Measurements from ENCODE around the gene RAB33A.

RAB33A gene

DNA sequence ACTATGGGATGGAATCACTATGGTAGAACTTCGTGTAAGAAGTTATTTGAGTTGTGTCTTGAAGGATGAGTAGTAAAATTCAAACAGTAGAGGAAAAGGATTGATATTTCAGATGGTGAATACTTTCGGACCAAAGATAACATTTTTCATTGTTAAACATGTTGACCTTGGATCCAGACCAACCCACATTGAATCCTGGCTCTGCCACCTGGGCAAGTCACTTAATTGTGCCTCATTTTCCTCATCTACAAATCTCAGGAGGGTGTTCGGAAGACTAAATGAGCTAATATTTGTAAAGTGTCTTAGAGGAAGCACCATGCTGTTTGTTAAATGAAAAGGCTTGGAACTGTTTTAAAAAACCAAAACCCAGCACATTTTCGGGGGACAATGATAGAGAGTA is 4.7 kb upstream of the RAB33A start:
- TF ChIP-seq, protein P1, sequence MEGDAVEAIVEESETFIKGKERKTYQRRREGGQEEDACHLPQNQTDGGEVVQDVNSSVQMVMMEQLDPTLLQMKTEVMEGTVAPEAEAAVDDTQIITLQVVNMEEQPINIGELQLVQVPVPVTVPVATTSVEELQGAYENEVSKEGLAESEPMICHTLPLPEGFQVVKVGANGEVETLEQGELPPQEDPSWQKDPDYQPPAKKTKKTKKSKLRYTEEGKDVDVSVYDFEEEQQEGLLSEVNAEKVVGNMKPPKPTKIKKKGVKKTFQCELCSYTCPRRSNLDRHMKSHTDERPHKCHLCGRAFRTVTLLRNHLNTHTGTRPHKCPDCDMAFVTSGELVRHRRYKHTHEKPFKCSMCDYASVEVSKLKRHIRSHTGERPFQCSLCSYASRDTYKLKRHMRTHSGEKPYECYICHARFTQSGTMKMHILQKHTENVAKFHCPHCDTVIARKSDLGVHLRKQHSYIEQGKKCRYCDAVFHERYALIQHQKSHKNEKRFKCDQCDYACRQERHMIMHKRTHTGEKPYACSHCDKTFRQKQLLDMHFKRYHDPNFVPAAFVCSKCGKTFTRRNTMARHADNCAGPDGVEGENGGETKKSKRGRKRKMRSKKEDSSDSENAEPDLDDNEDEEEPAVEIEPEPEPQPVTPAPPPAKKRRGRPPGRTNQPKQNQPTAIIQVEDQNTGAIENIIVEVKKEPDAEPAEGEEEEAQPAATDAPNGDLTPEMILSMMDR (conservative IDR thresholded peaks at IDR 0.05; ENCODE audit: control insufficient read depth, insufficient read depth, low read depth, low read length) = no peak
- peak overlapping the region; percentile 62 for H3K4me3 ChIP-seq (ENCODE audit: control insufficient read depth, low read depth, low read length)
- DNase-seq (ENCODE audit: low read depth) = no peak

DNA sequence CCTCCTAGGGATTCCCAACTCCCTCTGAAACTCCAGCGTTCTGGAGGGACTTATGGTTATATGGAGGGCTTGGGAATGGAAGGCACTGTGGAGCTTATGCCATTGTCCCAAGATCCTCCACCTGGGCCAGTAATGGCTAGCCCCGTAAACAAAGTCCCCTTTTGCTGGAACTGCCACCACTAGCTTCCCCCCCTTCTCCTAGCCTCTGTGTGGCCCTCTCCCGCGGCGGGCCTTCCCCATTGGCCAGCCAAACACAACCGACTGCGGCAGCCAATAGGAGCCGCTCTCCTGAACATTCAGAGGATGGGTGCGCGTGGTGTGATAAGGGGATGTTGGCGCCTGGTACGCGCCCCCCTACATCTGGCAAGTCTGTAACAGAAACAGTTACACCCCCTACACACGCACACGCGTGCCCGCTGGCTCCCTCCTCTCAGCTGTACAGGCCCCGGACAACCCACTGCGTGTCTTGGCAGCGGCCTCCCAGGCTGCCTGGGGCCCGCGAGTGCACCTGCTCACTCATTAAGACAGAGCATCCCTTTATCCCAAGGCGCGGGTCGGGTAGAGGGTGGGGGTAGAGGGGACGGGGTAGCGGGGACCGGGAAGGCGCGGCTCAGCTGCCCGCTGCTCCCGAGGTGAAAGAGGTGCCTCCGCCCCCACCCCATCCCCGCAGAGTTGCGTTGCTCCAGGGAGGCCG is 863 bp upstream of the RAB33A start:
- TF ChIP-seq, protein P1 (conservative IDR thresholded peaks at IDR 0.05; ENCODE audit: control insufficient read depth, insufficient read depth, low read depth, low read length) = no peak
- DNase-seq (ENCODE audit: low read depth) = no peak
- peak overlapping the region; percentile 46 for H3K4me3 ChIP-seq (ENCODE audit: control insufficient read depth, low read depth, low read length)

DNA sequence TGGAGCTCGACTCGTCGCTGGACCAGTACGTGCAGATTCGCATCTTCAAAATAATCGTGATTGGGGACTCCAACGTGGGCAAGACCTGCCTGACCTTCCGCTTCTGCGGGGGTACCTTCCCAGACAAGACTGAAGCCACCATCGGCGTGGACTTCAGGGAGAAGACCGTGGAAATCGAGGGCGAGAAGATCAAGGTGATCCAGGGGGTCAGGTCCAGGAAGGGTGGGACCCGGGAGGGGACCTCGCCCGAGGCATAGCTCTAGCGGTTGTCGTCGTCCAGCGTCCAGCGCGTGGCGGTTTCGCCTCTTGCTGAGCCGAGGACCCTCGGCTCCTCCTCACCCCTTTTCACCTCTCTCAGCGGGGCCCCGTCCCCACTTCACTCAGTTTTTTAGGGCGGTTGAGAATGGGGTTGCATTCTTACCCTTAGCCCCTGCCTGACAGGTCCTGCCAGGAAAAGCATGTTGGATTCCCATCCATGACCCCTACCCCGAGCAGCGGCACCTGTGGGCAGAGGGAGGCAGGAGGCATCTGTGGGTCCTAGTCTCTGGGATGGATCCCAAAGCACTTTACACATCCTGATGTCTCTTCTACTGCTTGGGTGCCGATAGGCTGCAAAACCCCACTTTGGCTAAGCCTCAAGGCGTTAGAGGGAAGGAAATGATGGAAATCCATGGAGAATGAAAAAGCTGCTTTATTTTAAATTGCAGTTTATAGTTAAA is 524 bp downstream of the RAB33A start:
- DNase-seq (ENCODE audit: low read depth) = no peak
- peak overlapping the region; percentile 46 for H3K4me3 ChIP-seq (ENCODE audit: control insufficient read depth, low read depth, low read length)
- TF ChIP-seq, protein P1 (conservative IDR thresholded peaks at IDR 0.05; ENCODE audit: control insufficient read depth, insufficient read depth, low read depth, low read length) = no peak

DNA sequence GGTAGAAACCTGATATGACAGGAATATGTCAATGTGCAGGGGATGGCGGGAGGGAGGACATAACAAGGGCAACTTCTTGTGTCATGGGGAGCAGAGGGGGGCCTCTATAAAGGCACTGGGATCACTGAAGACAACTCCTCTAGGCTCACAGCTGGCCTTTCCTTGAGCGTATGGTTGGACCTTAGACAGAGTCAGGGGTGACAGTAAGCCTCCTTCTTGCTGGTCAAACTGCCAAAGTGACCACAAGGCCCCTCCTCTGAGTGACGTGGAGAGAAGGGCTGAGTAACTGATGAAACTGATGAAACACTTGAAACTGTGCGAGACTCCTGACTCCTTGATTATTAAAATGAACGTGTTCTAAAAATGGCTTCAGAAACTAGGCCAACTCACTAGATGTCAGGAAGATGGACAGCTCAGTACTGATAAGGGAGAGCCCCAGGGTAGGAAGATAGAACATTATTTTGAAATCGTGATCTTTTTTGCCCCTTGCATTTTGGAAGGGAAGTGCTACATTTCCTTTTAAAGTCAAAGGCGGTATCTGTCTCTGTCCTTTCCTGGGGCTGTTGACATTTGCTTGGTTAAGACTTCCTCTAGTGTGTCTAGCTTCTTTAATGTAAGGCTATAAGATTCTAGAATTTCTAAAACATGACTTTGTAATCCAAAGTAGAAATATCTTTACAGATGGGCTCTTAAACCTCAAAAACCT is 1.6 kb downstream of the RAB33A start:
- peak; percentile 88 for DNase-seq (ENCODE audit: low read depth)
- TF ChIP-seq, protein P1 (conservative IDR thresholded peaks at IDR 0.05; ENCODE audit: control insufficient read depth, insufficient read depth, low read depth, low read length) = no peak
- H3K4me3 ChIP-seq (ENCODE audit: control insufficient read depth, low read depth, low read length) = no peak overlapping the region

DNA sequence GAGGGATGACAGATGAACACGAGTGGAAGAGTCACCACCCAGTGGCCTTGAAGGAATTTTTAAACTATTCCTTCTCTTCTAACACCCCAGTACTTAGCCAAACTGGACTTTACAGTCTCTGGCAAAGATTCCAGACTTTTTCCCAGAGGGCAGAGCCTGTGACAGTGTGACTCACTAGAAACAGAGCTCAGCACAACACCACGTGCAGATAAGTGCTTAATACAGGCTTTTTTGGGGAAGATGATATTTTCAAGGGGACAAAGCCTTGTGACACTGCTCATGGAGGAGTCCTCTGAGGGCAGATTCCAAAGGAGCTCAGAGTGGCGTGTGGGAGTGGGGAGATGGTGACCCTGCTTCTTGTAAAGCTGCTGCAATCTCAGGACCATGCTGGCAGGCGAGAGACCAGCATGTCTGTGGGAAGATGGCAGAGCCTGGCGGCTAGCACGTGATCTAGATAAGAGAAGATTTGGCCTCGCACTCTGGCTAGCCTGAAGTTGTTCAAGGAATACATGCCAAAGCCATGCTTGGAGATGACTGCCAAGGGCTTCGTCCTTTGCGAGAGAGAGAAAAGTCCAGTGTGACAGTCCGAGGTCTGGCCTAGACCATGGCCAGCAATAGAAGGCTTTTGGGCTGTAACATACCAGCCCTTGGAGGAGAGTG is 2.4 kb downstream of the RAB33A start:
- TF ChIP-seq, protein P1 (conservative IDR thresholded peaks at IDR 0.05; ENCODE audit: control insufficient read depth, insufficient read depth, low read depth, low read length) = no peak
- DNase-seq (ENCODE audit: low read depth) = peak; percentile 74
- H3K4me3 ChIP-seq (ENCODE audit: control insufficient read depth, low read depth, low read length) = no peak overlapping the region

DNA sequence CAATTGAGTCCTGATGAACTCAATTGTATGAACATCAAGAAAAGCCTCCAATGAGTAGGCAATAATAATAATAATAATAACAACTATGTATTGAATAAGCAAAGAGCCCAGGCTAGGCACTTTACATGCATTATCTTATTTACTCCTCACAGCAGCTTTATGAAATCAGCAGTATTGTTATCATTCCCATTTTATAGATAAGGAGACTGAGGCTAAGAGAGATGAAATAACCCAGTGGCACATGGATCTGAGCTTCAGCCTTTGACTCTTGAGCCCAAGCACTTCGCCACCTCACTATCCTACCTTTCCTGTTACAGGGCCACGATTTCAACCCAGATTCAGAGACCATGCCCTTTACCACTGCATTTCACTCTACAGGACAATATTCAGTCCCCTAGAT is 3.2 kb downstream of the RAB33A start:
- H3K4me3 ChIP-seq (ENCODE audit: control insufficient read depth, low read depth, low read length) = no peak overlapping the region
- TF ChIP-seq, protein P1 (conservative IDR thresholded peaks at IDR 0.05; ENCODE audit: control insufficient read depth, insufficient read depth, low read depth, low read length) = no peak
- no peak for DNase-seq (ENCODE audit: low read depth)

Measured in fibroblast of mammary gland (primary cell).